ENCODE data around the gene GREB1.

The GREB1 gene

DNA sequence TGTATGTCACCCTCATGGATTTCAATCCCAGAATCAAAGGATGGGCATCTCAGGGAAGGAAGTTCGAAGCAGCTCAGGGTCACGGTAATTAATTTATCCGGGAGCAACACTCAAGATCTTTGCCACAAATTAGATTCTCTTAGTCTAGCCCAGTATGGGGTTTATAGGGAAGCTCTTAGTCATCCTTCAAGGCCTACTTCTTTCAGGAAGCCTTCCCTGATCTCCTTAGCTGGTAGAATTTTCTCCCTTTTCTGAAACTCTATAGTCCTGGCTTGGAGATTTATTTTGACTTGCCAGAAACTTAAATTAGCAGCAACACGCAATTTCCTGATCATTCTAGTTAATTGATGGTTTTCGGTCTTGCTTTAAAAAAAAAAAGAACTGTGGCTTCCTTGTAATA lies 20.5 kb upstream of the GREB1 start:
- DNase-seq: no peak

GRCh38 chr2:11514081-11514730 lies 19.6 kb upstream of the GREB1 start:
- DNase-seq: no peak

GRCh38 chr2:11514904-11515303 lies 18.9 kb upstream of the GREB1 start:
- no peak for DNase-seq

DNA sequence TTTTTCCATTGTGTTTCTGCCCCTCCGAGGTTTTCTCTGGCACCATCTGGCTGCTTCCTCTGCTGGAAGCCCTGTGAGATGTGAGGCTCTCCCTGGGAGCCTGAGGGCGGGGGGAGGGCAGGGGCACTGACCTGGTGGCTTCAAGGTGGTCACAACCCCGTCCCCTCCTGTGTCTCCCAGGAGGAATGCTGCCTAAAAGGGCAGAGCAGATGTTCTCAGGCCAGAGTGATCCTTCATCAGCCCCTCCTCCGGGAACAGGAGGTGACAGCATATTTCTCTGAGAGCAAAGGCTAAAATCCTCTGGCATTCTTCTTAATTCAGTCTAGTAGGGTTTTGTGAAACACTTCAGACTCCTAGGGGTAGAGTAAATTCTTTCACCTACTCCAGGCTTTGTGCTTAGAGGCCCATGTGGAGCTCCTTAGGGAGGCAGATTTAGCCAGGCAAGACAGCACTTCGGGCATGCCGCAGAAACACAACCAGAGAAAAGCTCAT lies 18.3 kb upstream of the GREB1 start:
- no peak for DNase-seq

DNA sequence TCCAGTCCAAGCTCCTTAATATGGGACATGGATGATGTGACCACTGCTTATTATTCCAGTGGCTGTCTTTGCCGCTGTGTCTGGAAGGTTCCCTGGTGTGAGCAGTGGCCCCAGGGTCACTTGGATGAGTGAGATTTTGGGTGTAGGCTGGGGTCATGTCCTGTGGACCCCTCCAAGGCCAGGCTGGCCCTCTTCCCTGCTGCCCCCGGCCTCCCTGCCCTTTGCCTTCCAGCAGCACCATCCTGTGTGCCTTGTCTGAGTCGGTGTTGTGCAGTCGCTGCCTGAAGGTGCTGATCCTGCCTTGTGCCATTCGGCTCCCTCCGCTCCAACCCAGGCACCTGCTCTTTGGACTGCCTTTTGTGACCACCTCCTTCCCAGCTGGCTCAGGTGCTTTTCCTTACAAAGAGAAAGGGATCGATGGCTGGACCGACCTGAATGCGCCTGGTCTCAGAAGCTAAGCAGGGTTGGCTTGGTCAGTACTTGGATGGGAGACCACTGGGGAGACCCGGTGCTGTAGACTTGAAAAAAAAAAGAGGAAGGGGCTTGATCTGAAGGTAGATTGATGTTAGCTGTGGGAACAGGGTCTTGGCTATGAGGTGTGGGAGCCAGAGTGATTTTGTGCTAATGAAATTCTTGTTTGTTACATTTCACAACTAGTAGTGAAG lies 16.7 kb upstream of the GREB1 start:
- DNase-seq: no peak

- no peak for DNase-seq
Observed at GRCh38 chr2:11517906-11518305, 15.9 kb upstream of the GREB1 start.

DNA sequence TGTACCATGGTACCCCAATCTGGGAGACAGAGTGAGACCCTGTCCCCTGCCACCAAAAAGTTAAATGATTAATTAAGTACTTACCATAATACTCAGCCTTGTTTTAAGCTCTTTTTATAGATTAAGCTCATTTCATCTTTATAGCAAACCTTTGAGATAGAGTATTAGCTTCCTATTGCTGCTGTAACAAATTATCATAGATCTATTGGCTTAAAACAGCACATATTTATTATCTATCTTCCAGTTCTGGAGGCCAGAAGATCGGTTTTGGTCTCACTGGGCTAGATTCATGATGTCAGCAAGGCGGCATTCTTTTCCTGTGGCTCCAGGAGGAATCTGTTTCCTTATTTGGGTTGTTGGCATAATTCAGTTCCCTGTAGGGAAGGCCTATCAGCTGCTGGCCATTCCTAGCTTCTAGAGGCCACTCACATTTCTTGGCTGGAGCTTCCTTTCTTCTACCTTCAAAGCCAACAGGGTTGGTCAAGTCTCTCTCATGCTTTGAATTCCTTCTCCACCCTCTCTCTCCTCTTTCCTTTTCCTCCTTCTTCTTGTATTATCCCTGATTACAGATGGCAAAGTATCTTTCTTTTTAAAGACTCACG lies 13.7 kb upstream of the GREB1 start:
- DNase-seq: no peak

DNA sequence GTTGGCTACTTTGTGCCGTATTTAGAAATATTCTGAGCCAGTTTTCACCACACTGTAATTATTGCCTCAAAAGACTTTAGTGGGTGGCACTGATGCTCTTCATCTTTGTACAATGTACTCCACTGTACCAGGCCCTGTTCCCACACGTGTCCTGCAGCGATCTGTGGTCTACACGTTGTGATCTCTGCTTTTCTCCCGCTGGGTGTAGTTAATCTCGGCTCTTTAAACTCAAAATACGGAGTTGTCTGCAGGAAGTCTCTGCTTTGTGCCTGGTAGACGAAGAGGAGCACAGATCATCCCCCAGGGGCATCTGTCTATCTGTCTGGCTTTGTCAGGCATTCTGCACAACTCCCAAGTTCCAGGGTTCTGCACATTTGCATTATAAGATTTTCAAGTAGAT lies 12.1 kb upstream of the GREB1 start:
- DNase-seq: no peak

GRCh38 chr2:11524470-11524869 lies 9.4 kb upstream of the GREB1 start:
- no peak for DNase-seq

DNA sequence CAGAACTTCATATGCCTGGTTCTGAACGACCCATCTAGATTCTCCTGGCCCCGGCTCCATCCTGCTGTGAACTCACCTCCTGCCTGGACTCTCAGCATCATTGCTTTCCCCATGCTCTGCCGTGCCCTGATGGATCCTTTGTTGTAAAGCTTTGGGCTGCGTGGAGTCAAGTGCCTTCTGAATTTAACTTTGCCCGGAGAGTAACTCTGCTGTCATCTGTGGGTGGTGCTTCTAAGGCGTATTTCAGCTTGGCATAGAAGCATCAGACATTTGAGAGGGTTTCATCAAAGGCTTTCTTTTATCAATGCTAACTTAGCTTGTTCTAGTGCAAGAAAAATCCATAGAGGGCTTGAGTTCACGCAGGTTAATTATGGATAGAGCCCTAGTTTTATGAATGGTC lies 8.1 kb upstream of the GREB1 start:
- no peak for DNase-seq

DNA sequence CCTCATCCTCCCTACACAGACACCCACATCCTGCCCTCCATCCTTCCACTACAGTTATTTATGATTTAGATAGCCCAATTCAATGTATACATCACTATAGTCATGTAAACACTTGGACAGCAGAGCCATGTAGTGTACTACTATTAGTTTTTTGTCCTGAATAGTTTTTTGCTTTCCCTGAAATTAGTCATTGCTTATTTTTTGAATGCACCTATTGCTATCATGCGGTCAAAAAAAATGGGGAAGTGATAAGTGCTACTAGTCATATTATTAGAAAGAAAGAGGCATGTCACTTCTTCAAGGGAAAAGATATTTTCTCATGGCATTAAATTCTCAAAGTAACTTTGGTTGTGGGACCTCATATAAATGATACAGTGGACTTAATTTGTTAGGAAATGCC lies 6.8 kb upstream of the GREB1 start:
- DNase-seq: no peak

DNA sequence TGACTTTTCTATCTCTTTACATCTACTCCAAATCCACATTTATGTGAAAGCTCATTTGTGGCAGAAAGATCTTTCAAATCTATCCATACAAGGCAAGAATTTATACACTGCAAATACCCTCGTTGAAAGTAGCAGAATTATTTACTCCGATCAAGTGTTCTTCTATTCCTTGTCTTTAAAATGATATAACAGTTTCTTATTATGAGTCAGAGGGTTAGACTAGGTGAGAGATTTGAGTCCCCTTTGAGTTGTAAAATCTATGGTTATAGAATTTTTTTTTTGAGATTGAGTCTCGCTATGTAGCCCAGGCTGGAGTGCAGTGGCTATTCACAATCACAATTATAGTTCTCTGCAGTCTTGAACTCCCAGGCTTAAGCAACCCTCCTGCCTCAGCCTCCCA lies 5.6 kb upstream of the GREB1 start:
- no peak for DNase-seq

- no peak for DNase-seq
Observed at GRCh38 chr2:11530864-11531465, 2.9 kb upstream of the GREB1 start.

- DNase-seq: no peak
Observed at GRCh38 chr2:11532416-11533055, 1.3 kb upstream of the GREB1 start.

DNA sequence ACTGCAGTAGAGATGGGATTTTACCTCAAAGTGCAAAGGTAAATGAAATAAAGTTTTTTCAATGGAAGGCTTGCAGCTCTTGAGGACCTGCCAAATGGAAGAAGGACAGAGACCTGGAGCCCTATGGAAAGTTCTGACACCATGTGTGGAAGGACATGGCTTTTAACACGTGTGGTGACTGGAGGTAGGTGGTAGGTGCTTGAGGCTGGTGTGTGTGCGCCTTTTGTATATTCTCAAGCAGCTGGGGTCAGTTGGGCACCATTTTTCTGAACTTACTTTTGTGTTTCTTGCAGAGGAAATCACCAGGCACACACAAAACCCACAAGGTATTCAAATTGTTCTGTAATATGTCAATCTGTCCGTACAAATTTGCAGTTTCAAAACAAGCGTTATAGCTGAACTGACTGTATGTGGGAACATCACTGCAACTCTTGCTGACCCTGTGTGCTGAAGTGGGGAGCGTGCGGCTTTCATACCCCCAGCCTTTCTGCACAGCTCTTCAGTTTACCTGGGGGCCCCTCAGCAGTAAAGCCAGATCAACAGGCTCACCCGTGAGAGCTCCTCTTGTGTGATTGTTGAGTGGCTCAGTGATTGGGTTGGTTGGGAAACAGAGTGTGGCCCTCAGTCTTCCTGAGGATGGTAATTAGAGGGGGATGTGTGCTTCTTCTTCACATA lies 363 bp downstream of the GREB1 start:
- no peak for DNase-seq

GRCh38 chr2:11534746-11535484 lies 1.1 kb downstream of the GREB1 start:
- DNase-seq: no peak

DNA sequence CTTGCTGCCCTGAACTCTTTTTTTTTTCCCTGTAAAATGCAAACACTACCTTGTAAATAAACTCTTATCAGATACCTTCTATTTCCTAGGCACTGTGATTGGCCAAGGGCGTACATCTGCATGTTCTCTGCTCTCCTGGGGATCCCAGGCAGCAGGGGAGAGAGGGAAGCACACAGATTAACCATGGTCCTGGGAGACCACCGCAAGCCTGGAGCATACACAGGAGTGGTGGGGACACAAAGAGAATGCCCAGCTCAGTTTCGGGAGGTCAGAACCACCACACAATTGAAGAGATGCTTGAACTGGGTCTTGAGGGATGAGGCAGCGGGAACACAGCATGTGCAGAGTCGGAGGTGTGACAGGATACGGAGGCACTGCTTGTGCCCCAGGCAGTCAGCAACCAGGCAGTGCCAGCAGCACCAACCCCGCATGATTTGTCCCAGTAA lies 2.1 kb downstream of the GREB1 start:
- DNase-seq: no peak

DNA sequence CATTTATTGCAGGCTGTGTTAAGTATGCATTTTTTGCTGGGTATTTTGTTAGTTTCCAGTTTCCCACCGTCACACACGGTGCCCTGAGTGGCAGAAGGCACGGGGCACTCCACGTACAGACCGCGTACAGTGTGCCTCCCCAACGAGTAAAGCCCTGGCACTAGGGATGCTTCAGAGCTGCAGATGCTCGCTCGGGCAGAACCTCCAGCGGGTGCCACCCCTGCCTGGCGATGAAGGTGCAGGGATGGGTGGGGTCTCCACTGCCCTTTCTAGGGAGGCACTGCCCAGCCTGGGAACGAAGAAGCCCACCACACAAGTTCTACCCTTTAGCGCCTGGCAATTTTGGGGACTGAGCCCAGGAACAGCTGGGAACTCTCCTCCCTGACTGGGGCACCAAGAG lies 4.1 kb downstream of the GREB1 start:
- no peak for DNase-seq

GRCh38 chr2:11539317-11540147 lies 5.7 kb downstream of the GREB1 start:
- DNase-seq: no peak

DNA sequence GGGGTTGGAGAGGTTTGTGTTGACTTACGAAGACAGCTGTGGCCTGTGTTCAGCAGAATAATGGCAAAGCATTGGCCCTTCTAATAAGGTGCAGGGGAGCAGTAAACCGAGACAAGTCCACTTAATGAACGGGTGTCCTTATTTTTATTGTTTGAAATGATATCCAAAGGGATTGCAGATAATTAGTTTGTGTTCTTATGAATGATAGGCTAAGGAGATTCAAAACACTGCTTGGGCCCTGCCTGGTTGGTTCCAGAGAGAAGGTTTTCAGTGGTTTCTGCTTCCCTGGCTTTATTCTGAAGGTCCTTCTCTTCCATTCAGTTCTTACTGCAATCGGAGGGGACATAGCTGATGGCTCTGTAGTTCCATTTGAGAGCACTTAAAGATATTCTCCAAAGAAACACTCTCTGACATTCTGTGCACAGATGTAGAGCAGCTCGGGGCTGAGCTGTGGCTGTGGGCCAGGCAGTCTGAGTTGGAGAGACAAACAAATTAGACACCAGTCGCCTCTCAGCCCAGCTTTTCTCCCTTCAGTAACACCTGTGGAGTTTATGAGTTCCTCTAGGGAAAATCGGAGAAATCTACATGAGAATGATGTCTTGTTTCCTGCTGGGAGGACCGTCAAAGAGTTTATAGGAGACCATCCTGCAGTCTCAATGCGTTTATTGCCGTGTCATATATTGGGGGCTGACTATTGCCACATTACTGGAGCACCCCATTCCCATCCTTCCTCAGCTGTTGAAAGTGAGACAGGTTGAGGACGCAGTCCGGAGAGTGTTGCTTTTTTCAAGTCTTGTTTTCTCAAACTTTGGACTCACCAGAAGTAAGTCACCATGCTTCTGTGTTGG lies 6.5 kb downstream of the GREB1 start:
- DNase-seq: no peak
